HEK293 (cell line): Measurements from ENCODE around the gene HPCAL1.

ENCODE experiments used
- BCL11A ChIP-seq: fragments of 450-650 bp; formaldehyde crosslinking; IDR thresholded peaks from 2 replicates; pipeline ENCODE4 v1.5.1; 2016; ENCODE audit warnings: low read depth, missing biosample characterization, missing genetic modification characterization
- KLF16 ChIP-seq: fragments of 450-650 bp; formaldehyde crosslinking; IDR thresholded peaks from 2 replicates; pipeline ENCODE4 v1.5.1; 2017; ENCODE audit warnings: missing biosample characterization, missing genetic modification characterization
- ZNF19 ChIP-seq: fragments of 450-650 bp; formaldehyde crosslinking; IDR thresholded peaks from 2 replicates; pipeline ENCODE4; 2016; ENCODE audit warnings: missing biosample characterization, missing genetic modification characterization, low read depth
- ZNF324 ChIP-seq: fragments of 450-650 bp; formaldehyde crosslinking; IDR thresholded peaks from 2 replicates; pipeline ENCODE4 v1.5.1; 2016; ENCODE audit warnings: missing biosample characterization, missing genetic modification characterization
- TF ChIP-seq, protein P1 (sequence below): fragments of 450-650 bp; formaldehyde crosslinking; IDR thresholded peaks from 2 replicates; pipeline ENCODE4 v1.5.1; 2016; ENCODE audit warnings: missing biosample characterization, missing genetic modification characterization
- TF ChIP-seq, protein P2 (sequence below): fragments of 450-650 bp; formaldehyde crosslinking; IDR thresholded peaks from 2 replicates; pipeline ENCODE4 v1.5.1; 2016; ENCODE audit warnings: missing biosample characterization, missing genetic modification characterization

DNA sequence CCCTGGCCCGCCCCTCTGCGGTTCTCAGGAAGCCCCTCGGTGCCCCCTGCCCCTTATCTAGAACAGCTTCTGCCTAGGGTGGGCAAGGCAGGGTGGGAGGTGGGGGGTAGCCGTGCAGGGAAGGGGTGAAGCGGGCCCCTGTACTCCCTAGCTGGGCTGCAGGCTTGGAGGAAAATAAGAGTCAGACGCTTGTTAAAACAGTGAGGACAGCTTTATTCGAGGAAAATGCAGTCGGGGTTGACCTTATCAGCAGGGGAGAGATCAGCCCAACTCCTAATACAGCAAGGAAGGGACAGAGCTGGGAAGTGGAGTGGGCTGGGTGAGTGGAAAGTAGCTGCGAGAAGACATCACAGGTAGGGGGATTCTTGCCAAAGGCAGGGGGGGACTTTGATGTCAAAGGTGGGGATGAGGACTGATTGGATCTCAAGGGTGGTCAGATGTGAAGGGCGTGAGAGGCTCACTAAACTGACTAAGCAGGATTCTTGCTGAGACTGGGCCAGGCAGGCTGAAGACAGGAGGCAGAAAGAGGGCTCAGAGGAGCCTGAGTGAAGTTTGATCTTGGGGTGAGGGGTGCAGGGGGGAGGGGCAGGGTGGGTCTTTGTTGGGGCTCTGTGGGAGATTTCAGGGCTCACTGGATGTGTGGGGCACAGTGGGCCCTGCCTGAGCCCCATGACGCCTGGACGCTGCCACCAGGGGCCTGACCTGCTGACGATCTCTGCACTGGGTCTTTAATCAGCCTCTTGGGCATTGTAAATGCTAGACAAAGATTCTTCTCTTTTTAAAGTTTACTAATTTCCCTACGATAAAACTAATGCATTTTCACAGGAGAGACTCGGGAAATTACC lies 29.9 kb downstream of the HPCAL1 start:
- TF ChIP-seq KLF16 (tag by site-specific recombination) = no peak
- no peak for TF ChIP-seq ZNF19 (tag by site-specific recombination)
- TF ChIP-seq, protein P1, sequence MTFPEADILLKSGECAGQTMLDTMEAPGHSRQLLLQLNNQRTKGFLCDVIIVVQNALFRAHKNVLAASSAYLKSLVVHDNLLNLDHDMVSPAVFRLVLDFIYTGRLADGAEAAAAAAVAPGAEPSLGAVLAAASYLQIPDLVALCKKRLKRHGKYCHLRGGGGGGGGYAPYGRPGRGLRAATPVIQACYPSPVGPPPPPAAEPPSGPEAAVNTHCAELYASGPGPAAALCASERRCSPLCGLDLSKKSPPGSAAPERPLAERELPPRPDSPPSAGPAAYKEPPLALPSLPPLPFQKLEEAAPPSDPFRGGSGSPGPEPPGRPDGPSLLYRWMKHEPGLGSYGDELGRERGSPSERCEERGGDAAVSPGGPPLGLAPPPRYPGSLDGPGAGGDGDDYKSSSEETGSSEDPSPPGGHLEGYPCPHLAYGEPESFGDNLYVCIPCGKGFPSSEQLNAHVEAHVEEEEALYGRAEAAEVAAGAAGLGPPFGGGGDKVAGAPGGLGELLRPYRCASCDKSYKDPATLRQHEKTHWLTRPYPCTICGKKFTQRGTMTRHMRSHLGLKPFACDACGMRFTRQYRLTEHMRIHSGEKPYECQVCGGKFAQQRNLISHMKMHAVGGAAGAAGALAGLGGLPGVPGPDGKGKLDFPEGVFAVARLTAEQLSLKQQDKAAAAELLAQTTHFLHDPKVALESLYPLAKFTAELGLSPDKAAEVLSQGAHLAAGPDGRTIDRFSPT (tag by site-specific recombination) = no peak
- TF ChIP-seq BCL11A (tag by site-specific recombination) = no peak
- TF ChIP-seq, protein P2, sequence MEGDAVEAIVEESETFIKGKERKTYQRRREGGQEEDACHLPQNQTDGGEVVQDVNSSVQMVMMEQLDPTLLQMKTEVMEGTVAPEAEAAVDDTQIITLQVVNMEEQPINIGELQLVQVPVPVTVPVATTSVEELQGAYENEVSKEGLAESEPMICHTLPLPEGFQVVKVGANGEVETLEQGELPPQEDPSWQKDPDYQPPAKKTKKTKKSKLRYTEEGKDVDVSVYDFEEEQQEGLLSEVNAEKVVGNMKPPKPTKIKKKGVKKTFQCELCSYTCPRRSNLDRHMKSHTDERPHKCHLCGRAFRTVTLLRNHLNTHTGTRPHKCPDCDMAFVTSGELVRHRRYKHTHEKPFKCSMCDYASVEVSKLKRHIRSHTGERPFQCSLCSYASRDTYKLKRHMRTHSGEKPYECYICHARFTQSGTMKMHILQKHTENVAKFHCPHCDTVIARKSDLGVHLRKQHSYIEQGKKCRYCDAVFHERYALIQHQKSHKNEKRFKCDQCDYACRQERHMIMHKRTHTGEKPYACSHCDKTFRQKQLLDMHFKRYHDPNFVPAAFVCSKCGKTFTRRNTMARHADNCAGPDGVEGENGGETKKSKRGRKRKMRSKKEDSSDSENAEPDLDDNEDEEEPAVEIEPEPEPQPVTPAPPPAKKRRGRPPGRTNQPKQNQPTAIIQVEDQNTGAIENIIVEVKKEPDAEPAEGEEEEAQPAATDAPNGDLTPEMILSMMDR = no peak
- TF ChIP-seq ZNF324 (tag by site-specific recombination) = no peak
